ENCODE results near the gene PCSK2. TPM values are rescaled to one million over a fixed set of nuclear protein-coding genes. Genes with fewer than 3 reads are reported as not detected.
A peak's percentile ranks its signal among the peaks of the same experiment; 100 is the strongest.

PCSK2 gene
- total RNA-seq, 1 donor: not detected

DNA sequence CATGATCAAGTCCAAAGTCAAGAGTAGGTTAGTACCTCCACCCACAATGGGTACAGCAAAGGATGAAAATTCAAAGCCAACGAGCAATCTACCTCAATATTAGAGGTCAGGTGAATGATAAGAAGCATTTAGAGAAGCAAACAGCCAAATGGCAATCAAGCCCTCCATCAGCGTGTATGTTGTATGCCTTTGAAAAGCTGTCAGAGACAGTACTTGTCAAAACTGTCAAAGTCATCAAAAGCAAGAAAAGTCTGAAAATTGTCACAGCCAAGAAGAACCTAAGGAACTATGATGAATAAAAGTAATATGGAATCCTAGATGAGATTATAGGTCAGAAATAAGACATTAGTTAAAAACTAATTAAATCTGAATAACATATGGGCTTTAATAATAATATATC lies 99.3 kb downstream of the PCSK2 start:
- H2AFZ ChIP-seq (ENCODE audit: low read length): no peak overlapping the region
- H3K79me2 ChIP-seq (ENCODE audit: insufficient read depth, low read length): no peaks in the 10 kb centered on the region
- no peaks in the 10 kb centered on the region for H3K4me1 ChIP-seq (ENCODE audit: insufficient read depth, low read length)
- H3K4me3 ChIP-seq (ENCODE audit: insufficient read depth, low read length): no peak overlapping the region
- H3K36me3 ChIP-seq (ENCODE audit: insufficient read depth, low read length): no peaks in the 10 kb centered on the region
- no peak overlapping the region for H3K4me2 ChIP-seq (ENCODE audit: insufficient read depth, low read length)
- peaks cover 3% of the 10 kb centered on the region for H3K27me3 ChIP-seq (ENCODE audit: insufficient read depth, low read length)
- DNase-seq (ENCODE audit: insufficient read length, low spot score, missing footprints): no peak
- H3K27ac ChIP-seq (ENCODE audit: low read depth, low read length): no peak overlapping the region
- no peaks in the 10 kb centered on the region for H4K20me1 ChIP-seq (ENCODE audit: insufficient read depth, low read length)
- H3K9me3 ChIP-seq (ENCODE audit: low read depth, low read length): no peaks in the 10 kb centered on the region
- TF ChIP-seq, protein P1, sequence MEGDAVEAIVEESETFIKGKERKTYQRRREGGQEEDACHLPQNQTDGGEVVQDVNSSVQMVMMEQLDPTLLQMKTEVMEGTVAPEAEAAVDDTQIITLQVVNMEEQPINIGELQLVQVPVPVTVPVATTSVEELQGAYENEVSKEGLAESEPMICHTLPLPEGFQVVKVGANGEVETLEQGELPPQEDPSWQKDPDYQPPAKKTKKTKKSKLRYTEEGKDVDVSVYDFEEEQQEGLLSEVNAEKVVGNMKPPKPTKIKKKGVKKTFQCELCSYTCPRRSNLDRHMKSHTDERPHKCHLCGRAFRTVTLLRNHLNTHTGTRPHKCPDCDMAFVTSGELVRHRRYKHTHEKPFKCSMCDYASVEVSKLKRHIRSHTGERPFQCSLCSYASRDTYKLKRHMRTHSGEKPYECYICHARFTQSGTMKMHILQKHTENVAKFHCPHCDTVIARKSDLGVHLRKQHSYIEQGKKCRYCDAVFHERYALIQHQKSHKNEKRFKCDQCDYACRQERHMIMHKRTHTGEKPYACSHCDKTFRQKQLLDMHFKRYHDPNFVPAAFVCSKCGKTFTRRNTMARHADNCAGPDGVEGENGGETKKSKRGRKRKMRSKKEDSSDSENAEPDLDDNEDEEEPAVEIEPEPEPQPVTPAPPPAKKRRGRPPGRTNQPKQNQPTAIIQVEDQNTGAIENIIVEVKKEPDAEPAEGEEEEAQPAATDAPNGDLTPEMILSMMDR (IDR thresholded peaks at IDR 0.05; ENCODE audit: extremely low read depth, low read depth, low read length): no peak

DNA sequence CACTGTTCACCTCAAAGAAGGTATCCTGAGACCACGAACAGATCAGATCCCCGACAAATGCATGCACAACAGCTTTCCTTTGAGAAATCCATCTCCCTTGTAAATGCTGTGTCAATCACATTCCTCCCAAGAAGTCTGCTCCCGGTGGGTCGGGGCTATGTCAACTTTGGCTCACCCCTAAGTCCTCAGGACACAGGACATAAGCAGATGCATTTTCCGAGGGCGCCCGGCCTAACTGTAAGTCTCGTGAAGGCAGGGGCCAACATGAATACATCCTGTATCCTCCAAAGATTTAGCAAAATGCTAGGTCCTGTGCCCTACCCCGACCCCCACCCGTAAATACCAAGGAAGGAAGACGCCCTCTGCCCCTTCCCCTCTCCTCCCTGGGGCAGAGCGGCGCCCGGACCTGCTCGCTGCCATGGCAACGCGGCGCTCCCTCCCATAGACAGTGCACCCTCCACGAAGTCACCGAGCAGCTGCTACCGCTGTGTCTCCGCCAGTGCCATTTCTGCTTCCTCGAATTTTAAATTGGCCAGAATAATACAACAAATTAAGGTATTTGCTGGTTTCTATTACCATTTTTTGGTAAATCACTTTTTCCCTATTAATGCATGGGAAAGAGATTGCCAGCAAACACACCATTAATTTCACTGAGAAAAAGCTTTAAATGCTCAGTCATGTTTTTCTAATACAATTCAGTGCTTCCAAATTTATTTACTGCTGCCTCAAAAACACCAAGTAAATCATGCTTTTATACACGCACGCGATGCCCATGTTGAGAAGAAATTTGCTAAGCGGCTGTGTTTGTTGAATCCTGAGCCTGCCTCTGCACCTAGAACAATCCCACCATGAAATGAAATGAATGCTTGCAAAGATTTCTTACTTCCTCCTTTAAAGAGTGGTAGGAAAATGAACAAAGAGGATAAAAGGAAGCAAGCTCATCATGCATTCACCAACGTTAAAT lies 100.6 kb downstream of the PCSK2 start:
- Histone ChIP-seq H3K9me3 (ENCODE audit: low read depth, low read length) (no peaks in the 10 kb centered on the region), H3K27ac (ENCODE audit: low read depth, low read length) (no peak overlapping the region), H4K20me1 (ENCODE audit: insufficient read depth, low read length) (no peaks in the 10 kb centered on the region), H3K4me1 (ENCODE audit: insufficient read depth, low read length) (no peaks in the 10 kb centered on the region), H3K36me3 (ENCODE audit: insufficient read depth, low read length) (no peaks in the 10 kb centered on the region), H3K4me2 (ENCODE audit: insufficient read depth, low read length) (no peak overlapping the region), H3K79me2 (ENCODE audit: insufficient read depth, low read length) (no peaks in the 10 kb centered on the region), H2AFZ (ENCODE audit: low read length) (no peak overlapping the region), H3K4me3 (ENCODE audit: insufficient read depth, low read length) (no peak overlapping the region), H3K27me3 (ENCODE audit: insufficient read depth, low read length) (peaks cover 3% of the 10 kb centered on the region)
- TF ChIP-seq, protein P1 (IDR thresholded peaks at IDR 0.05; ENCODE audit: extremely low read depth, low read depth, low read length): no peak
- DNase-seq (ENCODE audit: insufficient read length, low spot score, missing footprints): peak; percentile 19

DNA sequence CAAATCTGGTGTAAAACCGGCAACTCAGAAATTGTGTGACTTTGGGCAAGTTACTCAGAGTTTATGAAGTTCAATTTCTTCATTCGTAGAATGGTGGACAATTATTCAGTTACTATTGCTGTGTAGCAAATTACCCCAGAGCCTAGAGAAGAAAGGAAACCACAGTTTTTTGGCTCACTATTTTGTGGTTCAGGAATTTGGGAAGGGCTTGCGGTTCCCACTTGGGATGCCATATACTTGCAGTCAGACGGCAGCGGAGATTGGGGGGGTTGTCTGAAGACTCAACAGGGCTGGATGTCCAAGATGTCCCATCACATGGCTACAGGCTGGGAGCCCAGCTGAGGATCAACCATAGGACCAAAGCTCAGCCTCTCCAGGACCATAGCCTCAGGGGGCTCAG lies 108.1 kb downstream of the PCSK2 start:
- no peak overlapping the region for H2AFZ ChIP-seq (ENCODE audit: low read length)
- H3K4me1 ChIP-seq (ENCODE audit: insufficient read depth, low read length): no peaks in the 10 kb centered on the region
- no peak overlapping the region for H3K4me3 ChIP-seq (ENCODE audit: insufficient read depth, low read length)
- no peaks in the 10 kb centered on the region for H4K20me1 ChIP-seq (ENCODE audit: insufficient read depth, low read length)
- no peaks in the 10 kb centered on the region for H3K9me3 ChIP-seq (ENCODE audit: low read depth, low read length)
- no peak for DNase-seq (ENCODE audit: insufficient read length, low spot score, missing footprints)
- TF ChIP-seq, protein P1 (IDR thresholded peaks at IDR 0.05; ENCODE audit: extremely low read depth, low read depth, low read length): no peak
- no peak overlapping the region for H3K4me2 ChIP-seq (ENCODE audit: insufficient read depth, low read length)
- no peaks in the 10 kb centered on the region for H3K36me3 ChIP-seq (ENCODE audit: insufficient read depth, low read length)
- no peaks in the 10 kb centered on the region for H3K79me2 ChIP-seq (ENCODE audit: insufficient read depth, low read length)
- no peak overlapping the region for H3K27ac ChIP-seq (ENCODE audit: low read depth, low read length)
- no peaks in the 10 kb centered on the region for H3K27me3 ChIP-seq (ENCODE audit: insufficient read depth, low read length)

GRCh38 chr20:17339000-17339399 lies 112.2 kb downstream of the PCSK2 start:
- Histone ChIP-seq H3K4me2 (ENCODE audit: insufficient read depth, low read length) (no peak overlapping the region), H3K9me3 (ENCODE audit: low read depth, low read length) (no peaks in the 10 kb centered on the region), H2AFZ (ENCODE audit: low read length) (no peak overlapping the region), H3K79me2 (ENCODE audit: insufficient read depth, low read length) (no peaks in the 10 kb centered on the region), H3K4me1 (ENCODE audit: insufficient read depth, low read length) (peaks cover 14% of the 10 kb centered on the region), H4K20me1 (ENCODE audit: insufficient read depth, low read length) (no peaks in the 10 kb centered on the region), H3K36me3 (ENCODE audit: insufficient read depth, low read length) (no peaks in the 10 kb centered on the region), H3K27me3 (ENCODE audit: insufficient read depth, low read length) (no peaks in the 10 kb centered on the region), H3K27ac (ENCODE audit: low read depth, low read length) (no peak overlapping the region), H3K4me3 (ENCODE audit: insufficient read depth, low read length) (no peak overlapping the region)
- no peak for DNase-seq (ENCODE audit: insufficient read length, low spot score, missing footprints)
- TF ChIP-seq, protein P1 (IDR thresholded peaks at IDR 0.05; ENCODE audit: extremely low read depth, low read depth, low read length): no peak

All from osteoblast (primary cell).